GM21515 (cell line): Measurements from ENCODE around the gene OMP.

ENCODE experiments used
- ATAC-seq: cut with Tn5 transposase; IDR thresholded peaks from one replicate; pipeline ENCODE4 v1.9.1; 2021; ENCODE audit not compliant: unreplicated experiment

OMP gene

DNA sequence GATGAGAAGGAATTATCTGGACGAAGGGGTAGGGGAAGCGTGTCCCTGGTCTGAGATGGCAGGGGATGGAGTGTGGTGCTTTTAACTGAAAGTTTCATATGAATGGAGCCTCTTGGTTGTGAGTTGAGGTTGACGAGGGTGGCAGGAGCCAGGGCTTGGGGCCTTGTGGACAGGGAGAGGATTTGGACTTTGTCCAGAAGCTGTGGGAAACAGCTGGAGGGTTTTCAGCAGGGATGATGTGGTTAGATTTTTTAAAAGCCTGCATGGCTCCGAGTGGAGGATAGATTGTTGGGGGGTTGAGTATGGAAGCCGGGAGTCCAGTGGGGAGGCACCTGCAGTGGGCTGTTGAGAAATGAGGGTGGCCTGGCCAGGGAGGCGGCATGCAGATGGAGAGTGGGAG, 50.2 kb downstream of the OMP start:
- no peak for ATAC-seq
